PC-3 (cell line): ENCODE measurements around the gene GPX3. TPM values are rescaled to one million over a fixed set of nuclear protein-coding genes. Genes with fewer than 3 reads are reported as not detected.

ENCODE experiments used
- ATAC-seq: fragments of 200-7000 bp; cut with Tn5 transposase; 2 replicates; pipeline ENCODE4 v1.9.1; 2020; ENCODE audit warnings: mild to moderate bottlenecking, moderate library complexity
- BruUV-seq: library from RNA; stranded (reverse); fragments of 400-500 nt; replicated peaks from 2 replicates; lab custom pipeline; 2021; lab: Mats Ljungman, UMichigan
- CTCF ChIA-PET: fragments of 300-600 bp; sonication (Branson Sonifier 250); formaldehyde crosslinking; loops from one replicate; lab custom pipeline; 2022; ENCODE audit warnings: antibody characterized with exemption; lab: Charles Lee
- POLR2A ChIA-PET: fragments of 300-600 bp; sonication (Branson Sonifier 250); formaldehyde crosslinking; loops from one replicate; lab custom pipeline; 2022; ENCODE audit warnings: antibody characterized with exemption; ENCODE audit not compliant: unreplicated experiment; lab: Charles Lee
- DNase-seq: peaks from one replicate; pipeline ENCODE4 v3.0.0-alpha.2; 2015
- H2AFZ ChIP-seq: fragments of 300-600 bp; sonication (generic); 2 replicates; pipeline ENCODE4 v1.6.0; 2016; ENCODE audit warnings: antibody characterized with exemption, low read length
- H3F3A ChIP-seq: fragments of 300-600 bp; sonication (generic); one replicate; pipeline ENCODE4 v1.6.0; 2017; ENCODE audit warnings: antibody characterized with exemption, low read length, control low read depth, mild to moderate bottlenecking; ENCODE audit not compliant: unreplicated experiment
- H3K27ac ChIP-seq: fragments of 300-600 bp; sonication (generic); 2 replicates; pipeline ENCODE4 v1.5.1; 2016; ENCODE audit warnings: mild to moderate bottlenecking, low read length
- H3K27me3 ChIP-seq: fragments of 300-600 bp; sonication (generic); 2 replicates; pipeline ENCODE4 v1.6.1; 2016; ENCODE audit warnings: low read length, mixed read lengths
- H3K36me3 ChIP-seq: fragments of 300-600 bp; sonication (generic); 2 replicates; pipeline ENCODE4 v1.6.1; 2016; ENCODE audit warnings: low read depth, mixed run types, low read length, mixed read lengths
- H3K4me1 ChIP-seq: fragments of 300-600 bp; sonication (generic); 2 replicates; pipeline ENCODE4 v1.5.1; 2016; ENCODE audit warnings: low read length; ENCODE audit not compliant: insufficient read depth
- H3K4me2 ChIP-seq: fragments of 300-600 bp; sonication (generic); 2 replicates; pipeline ENCODE4 v1.6.0; 2016; ENCODE audit warnings: low read length
- H3K4me3 ChIP-seq: fragments of 300-600 bp; sonication (generic); 2 replicates; pipeline ENCODE4 v1.5.1; 2016; ENCODE audit warnings: mild to moderate bottlenecking, low read length, mixed read lengths
- H3K79me2 ChIP-seq: fragments of 300-600 bp; sonication (generic); 2 replicates; pipeline ENCODE4 v1.6.1; 2017; ENCODE audit warnings: low read length, mixed read lengths
- H3K9ac ChIP-seq: fragments of 300-600 bp; sonication (generic); 2 replicates; pipeline ENCODE4 v1.6.0; 2016; ENCODE audit warnings: mild to moderate bottlenecking, low read length
- H3K9me2 ChIP-seq: fragments of 300-600 bp; sonication (generic); replicated peaks from 2 replicates; pipeline ENCODE4 v1.6.1; 2016; ENCODE audit warnings: mixed run types, low read length, mixed read lengths
- H3K9me3 ChIP-seq: fragments of 300-600 bp; sonication (generic); 2 replicates; pipeline ENCODE4 v1.6.1; 2016; ENCODE audit warnings: low read length, mixed read lengths
- H4K20me1 ChIP-seq: fragments of 300-600 bp; sonication (generic); 2 replicates; pipeline ENCODE4 v1.6.1; 2016; ENCODE audit warnings: low read length, mixed read lengths
- EZH2 ChIP-seq: fragments of 300-600 bp; sonication (generic); IDR thresholded peaks from one replicate; pipeline ENCODE4 v1.6.1; 2017; ENCODE audit warnings: antibody characterized with exemption, mild to moderate bottlenecking, low read length; ENCODE audit not compliant: unreplicated experiment
- EZH2phosphoT487 ChIP-seq: fragments of 300-600 bp; sonication (generic); IDR thresholded peaks from 2 replicates; pipeline ENCODE4 v1.6.1; 2018; ENCODE audit warnings: mild to moderate bottlenecking, antibody characterized with exemption, low read length, borderline replicate concordance
- intact Hi-C: fragments of 100-400 bp; cut with micrococcal nuclease; formaldehyde crosslinking; loops from 2 replicates; pipeline ENCODE4 v1.9.0; 2023
- total RNA-seq: library from RNA; depleted of rRNA; stranded (reverse); fragments of >200 nt; gene quantifications from 2 replicates; pipeline ENCODE4 v1.2.3, GENCODE V29; 2014
- TF ChIP-seq, protein P1 (sequence below): fragments of 300-600 bp; sonication (generic); conservative IDR thresholded peaks from 2 replicates; pipeline ENCODE4 v1.5.1; 2017; ENCODE audit warnings: antibody characterized with exemption, low read depth, mild to moderate bottlenecking, low read length

GPX3 gene
- total RNA-seq, 1 experiment from 2014 or later = not detected

GRCh38 chr5:151022511-151023018, 2.2 kb downstream of the GPX3 start:
- Histone ChIP-seq H2AFZ (no peak overlapping the region), H3K4me1 (peaks cover 31% of the 10 kb centered on the region), H3K27ac (peak overlapping the region; percentile 93), H4K20me1 (no peaks in the 10 kb centered on the region), H3K4me3 (no peak overlapping the region), H3K9me2 (no peaks in the 10 kb centered on the region), H3K9me3 (no peaks in the 10 kb centered on the region), H3K36me3 (no peaks in the 10 kb centered on the region), H3K27me3 (no peaks in the 10 kb centered on the region), H3K9ac (peak overlapping the region; percentile 60), H3K4me2 (peak overlapping the region; percentile 63), H3F3A (no peaks in the 10 kb centered on the region), H3K79me2 (no peaks in the 10 kb centered on the region)
- peak; percentile 51 for DNase-seq
- TF ChIP-seq, protein P1, sequence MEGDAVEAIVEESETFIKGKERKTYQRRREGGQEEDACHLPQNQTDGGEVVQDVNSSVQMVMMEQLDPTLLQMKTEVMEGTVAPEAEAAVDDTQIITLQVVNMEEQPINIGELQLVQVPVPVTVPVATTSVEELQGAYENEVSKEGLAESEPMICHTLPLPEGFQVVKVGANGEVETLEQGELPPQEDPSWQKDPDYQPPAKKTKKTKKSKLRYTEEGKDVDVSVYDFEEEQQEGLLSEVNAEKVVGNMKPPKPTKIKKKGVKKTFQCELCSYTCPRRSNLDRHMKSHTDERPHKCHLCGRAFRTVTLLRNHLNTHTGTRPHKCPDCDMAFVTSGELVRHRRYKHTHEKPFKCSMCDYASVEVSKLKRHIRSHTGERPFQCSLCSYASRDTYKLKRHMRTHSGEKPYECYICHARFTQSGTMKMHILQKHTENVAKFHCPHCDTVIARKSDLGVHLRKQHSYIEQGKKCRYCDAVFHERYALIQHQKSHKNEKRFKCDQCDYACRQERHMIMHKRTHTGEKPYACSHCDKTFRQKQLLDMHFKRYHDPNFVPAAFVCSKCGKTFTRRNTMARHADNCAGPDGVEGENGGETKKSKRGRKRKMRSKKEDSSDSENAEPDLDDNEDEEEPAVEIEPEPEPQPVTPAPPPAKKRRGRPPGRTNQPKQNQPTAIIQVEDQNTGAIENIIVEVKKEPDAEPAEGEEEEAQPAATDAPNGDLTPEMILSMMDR = no peak
- TF ChIP-seq EZH2 = no peak
- no peak for TF ChIP-seq EZH2phosphoT487
- BruUV-seq = no TSS peak
- ChIA-PET CTCF (no interaction called here), POLR2A (no interaction called here)
- peak; percentile 37 for ATAC-seq
- intact Hi-C loops = loop anchor here (1.0 to 2.0 kb wide), 2 partner anchors 20 to 58 kb away; partner anchors contain the start of gene TNIP1

DNA sequence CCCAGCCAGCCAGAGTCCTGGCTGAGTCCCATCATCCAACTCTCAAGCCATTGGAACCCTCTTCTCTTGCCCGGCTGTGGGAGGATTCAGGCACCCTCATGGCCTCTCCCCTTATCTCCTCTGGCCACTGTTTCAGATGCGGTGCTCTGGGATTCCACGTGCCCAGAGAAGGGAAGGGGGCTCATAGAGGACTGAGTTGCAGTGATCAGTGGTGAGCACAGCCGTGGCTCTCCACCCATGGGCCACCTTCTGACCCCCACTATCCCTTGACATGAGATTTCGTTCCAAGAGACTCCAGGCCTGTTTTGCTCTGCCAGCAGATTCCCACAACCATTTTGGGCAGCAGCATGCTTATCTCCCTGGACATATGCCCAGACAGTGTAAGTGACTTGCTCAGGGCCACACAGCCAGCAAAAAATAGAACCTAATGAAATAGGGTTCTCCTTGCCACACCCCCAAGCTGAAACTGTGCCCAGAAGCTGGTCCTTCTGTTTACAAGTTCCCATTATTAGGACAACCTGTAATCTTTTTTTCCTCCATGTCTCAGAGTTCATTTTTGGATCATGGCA, 2.7 kb downstream of the GPX3 start:
- H3K79me2 ChIP-seq = no peaks in the 10 kb centered on the region
- no TSS peak for BruUV-seq
- DNase-seq = peak; percentile 61
- POLR2A ChIA-PET = no interaction called here
- peak overlapping the region; percentile 93 for H3K27ac ChIP-seq
- peaks cover 3% of the 10 kb centered on the region; the same call in 1 of the 2 replicates for H3K36me3 ChIP-seq
- intact Hi-C loops = loop anchor here (1.0 to 2.0 kb wide), 2 partner anchors 21 to 58 kb away; partner anchors contain the start of gene TNIP1
- peak overlapping the region; percentile 63 for H3K4me2 ChIP-seq
- no peaks in the 10 kb centered on the region for H3K9me2 ChIP-seq
- H3K27me3 ChIP-seq = no peaks in the 10 kb centered on the region
- H3F3A ChIP-seq = no peaks in the 10 kb centered on the region
- H3K9me3 ChIP-seq = no peaks in the 10 kb centered on the region
- CTCF ChIA-PET = interaction anchor here (0.9 to 1.6 kb wide), 4 partner anchors 20 to 27 kb away, joined by 3 to 16 read pairs (median 6); no protein-coding TSS in a partner anchor
- 0 out of 2 replicates have a peak overlapping the region, but pooled peaks have one; percentile 35 for H2AFZ ChIP-seq
- ATAC-seq = peak; percentile 41
- no peaks in the 10 kb centered on the region for H4K20me1 ChIP-seq
- 0 out of 2 replicates have a peak overlapping the region, but pooled peaks have one; percentile 12 for H3K4me3 ChIP-seq
- peak overlapping the region; percentile 60 for H3K9ac ChIP-seq
- H3K4me1 ChIP-seq = peaks cover 31% of the 10 kb centered on the region
- no peak for TF ChIP-seq EZH2
- TF ChIP-seq EZH2phosphoT487 = no peak

- ChIA-PET POLR2A (interaction anchor here (0.5 kb wide), 2 partner anchors 17 to 1048 kb away, joined by 3 to 5 read pairs; no protein-coding TSS in a partner anchor), CTCF (interaction anchor here (0.6 to 1.6 kb wide), 6 partner anchors 17 to 215 kb away, joined by 3 to 16 read pairs (median 4); no protein-coding TSS in a partner anchor)
- Histone ChIP-seq H3K27ac (peak overlapping the region; percentile 93), H2AFZ (0 out of 2 replicates have a peak overlapping the region, but pooled peaks have one; percentile 35), H3K9ac (peak overlapping the region; percentile 60), H3K4me1 (peaks cover 31% of the 10 kb centered on the region), H3K9me3 (no peaks in the 10 kb centered on the region), H3K4me2 (peak overlapping the region; percentile 63), H3K36me3 (peaks cover 9% of the 10 kb centered on the region; the same call in 1 of the 2 replicates), H4K20me1 (no peaks in the 10 kb centered on the region), H3K27me3 (no peaks in the 10 kb centered on the region), H3K4me3 (0 out of 2 replicates have a peak overlapping the region, but pooled peaks have one; percentile 12), H3F3A (no peaks in the 10 kb centered on the region), H3K9me2 (no peaks in the 10 kb centered on the region), H3K79me2 (no peaks in the 10 kb centered on the region)
- TF ChIP-seq, protein P1 = no peak
- ATAC-seq (peak; percentile 90), DNase-seq (peak; percentile 95)
- intact Hi-C loops = loop anchor here (1.0 to 2.0 kb wide), 2 partner anchors 21 to 57 kb away; partner anchors contain the start of gene TNIP1
- BruUV-seq = no TSS peak
Measured at GRCh38 chr5:151023651-151024050, 3.3 kb downstream of the GPX3 start.
